Placental pericyte (primary cell): ENCODE measurements around the gene NOP53. TPM values are rescaled to one million over a fixed set of nuclear protein-coding genes. Genes with fewer than 3 reads are reported as not detected.

ENCODE experiments used
- small RNA-seq: library from RNA; depleted of rRNA; stranded (forward); fragments of <200 nt; gene quantifications from one replicate; pipeline ENCODE3, GENCODE V24; 2012; ENCODE audit warnings: low replicate concordance
- total RNA-seq: library from RNA; depleted of rRNA; stranded (reverse); fragments of >200 nt; gene quantifications from 2 replicates; pipeline ENCODE4 v1.2.3, GENCODE V29; 2012

The NOP53 gene
- total RNA-seq, result 65.0 and 111 TPM in 2 replicates

DNA sequence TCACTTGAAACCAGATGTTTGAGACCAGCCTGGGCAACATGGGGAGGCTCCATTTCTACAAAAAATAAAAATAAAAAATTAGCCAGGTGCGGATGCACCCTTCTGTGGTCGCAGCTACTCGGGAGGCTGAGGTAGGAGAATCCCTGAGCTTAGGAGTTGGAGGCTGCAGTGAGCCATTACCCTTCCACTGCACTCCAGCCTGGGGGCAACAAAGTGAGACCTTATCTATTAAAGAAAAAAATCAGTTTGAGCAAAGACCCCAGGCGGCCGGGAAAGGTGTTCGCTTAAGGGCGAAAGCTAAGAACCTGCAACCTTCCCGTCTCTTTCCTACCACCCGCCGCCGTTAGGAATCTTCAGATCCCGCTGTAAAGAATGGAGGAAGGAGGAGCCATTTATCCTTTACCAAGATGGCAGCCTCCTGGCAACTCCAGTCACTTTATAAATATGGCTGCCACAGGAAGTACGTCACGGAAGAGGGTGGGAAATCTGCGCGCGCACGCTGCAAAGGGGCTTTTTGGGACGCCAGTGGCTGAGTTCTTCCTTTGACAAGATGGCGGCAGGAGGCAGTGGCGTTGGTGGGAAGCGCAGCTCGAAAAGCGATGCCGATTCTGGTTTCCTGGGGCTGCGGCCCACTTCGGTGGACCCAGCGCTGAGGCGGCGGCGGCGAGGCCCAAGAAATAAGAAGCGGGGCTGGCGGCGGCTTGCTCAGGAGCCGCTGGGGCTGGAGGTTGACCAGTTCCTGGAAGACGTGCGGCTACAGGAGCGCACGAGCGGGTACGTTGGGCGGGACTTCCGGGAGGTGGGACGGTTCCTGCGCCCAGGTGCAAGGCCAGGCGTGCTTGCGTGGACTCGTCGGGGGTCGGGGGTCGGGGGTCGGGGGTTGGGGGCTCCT is at the start of gene NOP53:
TSS of gene NOP53 (plus strand) at position 537 of the 892 bp plus-strand sequence. CDS start at position 551, 14 bp downstream.

DNA sequence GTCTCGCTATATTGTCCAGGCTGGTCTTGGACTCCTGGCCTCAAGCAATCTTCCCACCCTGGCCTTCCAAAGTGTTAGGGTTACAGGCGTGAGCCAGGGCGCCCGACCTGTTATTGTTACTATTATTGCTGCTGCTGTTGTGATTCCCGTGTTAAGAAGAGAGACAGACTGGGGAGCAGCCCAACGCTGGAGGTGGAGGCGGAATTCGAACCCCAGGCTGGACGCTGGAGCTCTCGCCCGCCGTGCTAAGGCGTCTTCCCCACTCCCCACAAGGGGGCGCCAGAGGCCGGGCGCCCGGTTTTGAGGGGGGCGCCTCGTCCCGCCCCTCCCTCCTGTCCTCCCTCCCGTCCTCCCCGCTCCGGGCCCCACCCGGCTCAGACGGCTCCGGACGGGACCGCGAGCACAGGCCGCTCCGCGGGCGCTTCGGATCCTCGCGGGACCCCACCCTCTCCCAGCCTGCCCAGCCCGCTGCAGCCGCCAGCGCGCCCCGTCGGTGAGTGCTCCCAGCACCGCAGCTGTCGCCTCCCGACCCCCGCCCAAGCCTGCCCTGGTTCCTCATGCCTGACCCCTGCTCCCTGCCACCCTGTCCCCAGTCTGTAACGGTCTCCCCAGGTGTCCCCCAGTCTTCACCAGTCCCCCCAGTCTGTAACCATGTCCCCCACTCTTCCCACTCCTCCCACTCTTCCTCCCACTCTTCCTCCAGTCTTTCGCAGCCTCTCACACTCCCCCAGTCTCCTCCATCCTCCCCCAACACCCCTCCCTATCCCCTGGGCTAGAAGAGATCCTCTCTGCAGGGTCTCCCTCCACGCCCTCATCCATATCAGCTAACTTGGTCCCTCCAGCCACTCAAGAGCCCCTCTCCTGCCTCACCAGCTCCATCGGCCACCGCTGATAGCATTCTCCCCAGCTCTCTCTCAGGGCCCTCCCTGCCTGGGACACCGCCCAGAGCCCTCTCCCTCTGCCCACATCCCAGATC is 32.0 kb upstream of the NOP53 start, which contains the start of gene EHD2:
TSS of gene EHD2 (plus strand) at position 377 of the 976 bp plus-strand sequence. CDS start 3,191 bp downstream, outside the sequence.

DNA sequence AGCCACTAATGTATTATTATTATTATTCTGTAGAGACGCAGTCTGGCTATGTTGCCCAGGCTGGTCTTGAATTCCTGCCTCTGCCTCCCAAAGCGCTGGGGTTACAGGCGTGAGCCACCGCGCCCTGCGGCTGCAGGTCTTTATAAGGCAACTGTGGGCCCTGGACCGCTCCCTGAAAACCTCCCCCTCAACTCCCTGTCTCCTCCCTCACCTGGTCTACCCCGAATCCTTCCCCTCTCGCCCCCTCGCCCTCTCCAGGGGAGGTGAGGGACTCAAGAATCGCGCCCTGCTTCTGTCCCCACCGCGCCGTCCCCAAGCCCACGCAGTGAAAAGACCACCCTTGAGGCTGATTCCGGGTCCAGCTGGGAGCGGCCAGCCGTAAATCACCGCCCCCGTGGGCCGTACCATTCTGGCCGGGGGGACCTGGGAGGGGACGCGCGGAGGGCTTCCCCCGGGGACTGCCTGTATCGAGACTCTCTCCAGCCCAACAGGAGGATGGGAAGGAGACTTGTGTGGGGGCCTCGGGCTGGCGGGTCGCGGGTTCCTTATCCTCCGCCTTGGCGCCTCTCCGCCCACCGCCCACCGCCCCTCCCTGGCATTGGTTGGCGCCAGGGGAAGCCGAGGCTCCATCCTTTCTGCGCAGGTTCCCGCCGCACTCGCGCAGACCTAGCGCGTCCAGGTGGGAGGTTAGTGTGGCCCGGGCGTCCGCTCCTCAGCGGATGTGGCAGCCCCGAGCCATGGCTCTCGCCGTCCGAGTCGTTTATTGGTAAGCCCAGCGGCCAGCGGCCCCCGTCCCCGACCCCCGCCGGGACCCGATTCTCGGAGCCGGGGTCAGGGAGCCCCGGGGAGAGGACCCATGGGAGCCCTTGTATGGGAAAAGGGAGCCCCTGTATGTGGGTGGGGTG is 33.0 kb downstream of the NOP53 start, which contains the start of gene SELENOW:
TSS of gene SELENOW (plus strand) at position 655 of the 905 bp plus-strand sequence. CDS start at position 738, 83 bp downstream.

DNA sequence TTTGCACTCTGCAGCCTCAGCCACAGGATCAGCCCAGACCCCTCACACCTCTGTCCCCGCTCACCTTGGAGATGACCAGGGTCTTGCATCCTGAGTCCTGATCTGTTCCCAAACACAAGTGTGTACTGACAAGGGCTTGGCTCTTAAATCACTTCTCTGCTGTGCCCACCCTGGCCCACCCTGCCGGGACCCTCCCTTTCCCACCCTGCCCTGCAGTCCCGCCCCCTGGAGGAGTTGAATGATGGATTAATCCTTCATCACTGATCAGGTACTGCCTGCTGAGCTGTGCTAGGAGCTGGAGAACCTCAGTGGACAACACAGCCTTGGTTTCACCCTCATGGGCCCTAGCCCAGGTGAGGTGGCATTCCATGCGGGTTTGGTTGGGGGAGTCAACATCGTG is 59.1 kb downstream of the NOP53 start, which contains the start of gene TPRX1:
TSS of gene TPRX1 (minus strand) at position 101 of the 400 bp plus-strand sequence. CDS start at position 89, 12 bp downstream.

Small RNAs within 50 kb of the gene (small RNA-seq; reads per million reads assigned to genes)
- gene AC008745.1 (not detected), gene SNORD23 (not detected)

Other genes with a start within 250 kb of the NOP53 start
- 76.7 and 194 TPM in 2 replicates for gene NAPA, start 230.5 kb upstream of the NOP53 start, total RNA-seq
- not detected in 2 replicates for gene ZNF541, start 172.4 kb upstream of the NOP53 start, total RNA-seq
- gene BICRA, start 136.4 kb upstream of the NOP53 start, total RNA-seq, result 10.2 and 11.6 TPM in 2 replicates
- gene EHD2, start 32.1 kb upstream of the NOP53 start, total RNA-seq, result 112 and 162 TPM in 2 replicates
- gene SELENOW, start 33.2 kb downstream of the NOP53 start, total RNA-seq, result 37.4 and 111 TPM in 2 replicates
- gene TPRX1, start 59.0 kb downstream of the NOP53 start, total RNA-seq, result not detected in 2 replicates
- not detected in 2 replicates for gene CRX, start 76.4 kb downstream of the NOP53 start, total RNA-seq
- gene TPRX2, start 113.7 kb downstream of the NOP53 start, total RNA-seq, result not detected in 2 replicates
- not detected in 2 replicates for gene SULT2A1, start 140.8 kb downstream of the NOP53 start, total RNA-seq
- gene BSPH1, start 246.6 kb downstream of the NOP53 start, total RNA-seq, result not detected in 2 replicates
- not detected in 2 replicates for gene ELSPBP1, start 249.1 kb downstream of the NOP53 start, total RNA-seq